ENCODE data around the gene PAK3. TPM values are rescaled to one million over a fixed set of nuclear protein-coding genes. Genes with fewer than 3 reads are reported as not detected.

PAK3 gene
- total RNA-seq, 1 experiment from 2014 or later: 7.5 TPM

GRCh38 chrX:111159232-111159631 lies 63.2 kb downstream of the PAK3 start:
- no peak overlapping the region for H3K18ac ChIP-seq (ENCODE audit: insufficient read length, low read depth, low read length)
- no peak overlapping the region for H4K5ac ChIP-seq (ENCODE audit: insufficient read length, low read depth, low read length)
- H3K27me3 Mint-ChIP-seq (ENCODE audit: low read depth): no peaks in the 10 kb centered on the region
- H3K23me2 ChIP-seq (ENCODE audit: insufficient read length, low read depth, low read length, poor library complexity, severe bottlenecking): no peaks in the 10 kb centered on the region
- H3K79me2 ChIP-seq (ENCODE audit: insufficient read depth, low read length): no peaks in the 10 kb centered on the region
- H3K9ac ChIP-seq (ENCODE audit: extremely low read depth, insufficient read length, low read length): no peak overlapping the region
- H3K4me1 Mint-ChIP-seq: no peaks in the 10 kb centered on the region
- no peak overlapping the region for H2AK5ac ChIP-seq (ENCODE audit: insufficient read length, low read length)
- H3K56ac ChIP-seq (ENCODE audit: insufficient read length, low read depth, low read length): no peak overlapping the region
- H3K4me2 ChIP-seq (ENCODE audit: insufficient read depth, insufficient read length, low read length): no peak overlapping the region
- H3K27me3 ChIP-seq (ENCODE audit: insufficient read depth, low read length): no peaks in the 10 kb centered on the region
- H2BK5ac ChIP-seq (ENCODE audit: insufficient read length, low read length): no peak overlapping the region
- H3T11ph ChIP-seq (ENCODE audit: low read length): no peak overlapping the region
- no CpG with 5 or more reads among the region's 3 CpGs for WGBS (ENCODE audit: extremely low coverage, insufficient read length, low lambda C conversion rate)
- no peak overlapping the region for H2BK12ac ChIP-seq (ENCODE audit: insufficient read length, low read depth, low read length)
- no peaks in the 10 kb centered on the region for H3K9me3 ChIP-seq (ENCODE audit: control insufficient read depth, low read depth, low read length)
- no peak for DNase-seq
- no peak overlapping the region for H3K27ac Mint-ChIP-seq
- no peaks in the 10 kb centered on the region; the same call in 1 of the 2 replicates for H3K4me1 ChIP-seq (ENCODE audit: insufficient read depth, low read length)
- H3K27ac ChIP-seq (ENCODE audit: insufficient read length, low read depth, low read length): no peak overlapping the region
- H3K9me3 Mint-ChIP-seq: peaks cover 0 to 2% of the 10 kb centered on the region in 2 experiments; a peak in 1 of 5 replicates
- no peak overlapping the region for H3K4ac ChIP-seq (ENCODE audit: low read depth, low read length)
- H2AFZ ChIP-seq (ENCODE audit: low read length): no peak overlapping the region
- no peak overlapping the region for H4K91ac ChIP-seq (ENCODE audit: insufficient read length, low read depth, low read length)
- no peak for TF ChIP-seq CTCF (conservative IDR thresholded peaks at IDR 0.05)
- H4K8ac ChIP-seq (replicated peaks; ENCODE audit: insufficient read length, low read depth, low read length): no peak overlapping the region
- H3K79me1 ChIP-seq (ENCODE audit: insufficient read depth, low read depth, low read length, poor library complexity, severe bottlenecking): no peaks in the 10 kb centered on the region
- no peak overlapping the region for H2BK15ac ChIP-seq (ENCODE audit: low read depth, low read length)
- H2BK120ac ChIP-seq (ENCODE audit: low read depth, low read length, poor library complexity, severe bottlenecking): no peak overlapping the region
- H3K4me3 Mint-ChIP-seq: no peak overlapping the region
- no peak overlapping the region for H2BK20ac ChIP-seq (ENCODE audit: low read depth, low read length, poor library complexity, severe bottlenecking)
- H3K14ac ChIP-seq (ENCODE audit: insufficient read depth, low read length): no peak overlapping the region
- H3K36me3 Mint-ChIP-seq (ENCODE audit: insufficient read depth in 1 of 3, low read depth in 3 of 3): peaks cover 2 to 4% (median 2%) of the 10 kb centered on the region in 3 experiments; a peak in 4 of 7 replicates
- H3K23ac ChIP-seq (ENCODE audit: insufficient read length, low read depth, low read length): no peak overlapping the region
- H4K20me1 ChIP-seq (ENCODE audit: control insufficient read depth, insufficient read depth, insufficient read length): no peaks in the 10 kb centered on the region
